ENCODE measurements around the gene RALGPS1. TPM values are rescaled to one million over a fixed set of nuclear protein-coding genes. Genes with fewer than 3 reads are reported as not detected.

Gene RALGPS1
- total RNA-seq, 5 donors from 2014 or later (not counting 1 experiment from before 2014, with no cell fraction given) = 7.3 to 13.9 (median 9.4) TPM

DNA sequence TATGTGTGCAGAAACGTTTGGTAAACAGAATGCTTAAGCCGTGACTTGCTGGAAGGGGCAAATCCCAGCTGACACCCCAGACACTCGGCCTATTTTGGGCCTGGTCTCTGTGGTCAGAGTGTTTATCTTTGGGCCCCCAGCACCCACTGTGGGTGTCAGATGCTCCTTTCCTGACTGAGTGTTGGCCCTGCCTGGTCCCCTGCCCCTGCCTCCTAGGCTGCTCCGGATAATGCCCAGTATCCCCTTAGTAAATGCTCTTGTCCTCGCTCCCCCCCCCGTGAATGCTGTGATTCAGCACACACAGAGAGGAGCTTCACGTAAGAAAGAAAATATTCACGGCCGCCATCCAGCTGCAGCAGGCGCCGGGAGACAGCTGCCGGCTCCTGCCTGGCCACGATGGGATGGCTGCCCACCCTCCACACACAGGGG lies 219.2 kb downstream of the RALGPS1 start:
- ChIA-PET POLR2A (no interaction called here), CTCF (no interaction called here)
- no peaks in the 10 kb centered on the region for H3K36me3 ChIP-seq (ENCODE audit: control insufficient read depth in 2 of 2, extremely low read depth in 1 of 2, insufficient read depth in 1 of 2, low read length in 1 of 2)
- H3K4me1 ChIP-seq (ENCODE audit: control insufficient read depth in 1 of 2, extremely low read depth in 1 of 2, insufficient read depth in 2 of 2, low read length in 2 of 2) = no peaks in the 10 kb centered on the region
- peaks cover 0 to 9% of the 10 kb centered on the region in 2 experiments for H3K27me3 ChIP-seq (replicated peaks in 1 of 2; ENCODE audit: control insufficient read depth in 2 of 2, extremely low read depth in 1 of 2, insufficient read depth in 2 of 2, low read length in 1 of 2)
- ATAC-seq (replicated peaks in 1 of 4) = no peak
- Mint-ChIP-seq H3K4me1 (no peaks in the 10 kb centered on the region), H3K27ac (no peak overlapping the region), H3K4me3 (no peak overlapping the region), H3K27me3 (peaks cover 0 to 6% of the 10 kb centered on the region in 2 donors), H3K36me3 (peaks cover 4% of the 10 kb centered on the region), H3K9me3 (no peaks in the 10 kb centered on the region)
- 71% methylated on average over 5 of the region's 13 CpGs for WGBS (ENCODE audit: insufficient coverage)
- DNase-seq = no peak
- H3K27ac ChIP-seq (ENCODE audit: low read length) = no peak overlapping the region
- no peaks in the 10 kb centered on the region for H3K9me3 ChIP-seq
- H3K4me3 ChIP-seq (ENCODE audit: control insufficient read depth in 1 of 2, extremely low read depth in 1 of 2, low read length in 1 of 2) = no peak overlapping the region

DNA sequence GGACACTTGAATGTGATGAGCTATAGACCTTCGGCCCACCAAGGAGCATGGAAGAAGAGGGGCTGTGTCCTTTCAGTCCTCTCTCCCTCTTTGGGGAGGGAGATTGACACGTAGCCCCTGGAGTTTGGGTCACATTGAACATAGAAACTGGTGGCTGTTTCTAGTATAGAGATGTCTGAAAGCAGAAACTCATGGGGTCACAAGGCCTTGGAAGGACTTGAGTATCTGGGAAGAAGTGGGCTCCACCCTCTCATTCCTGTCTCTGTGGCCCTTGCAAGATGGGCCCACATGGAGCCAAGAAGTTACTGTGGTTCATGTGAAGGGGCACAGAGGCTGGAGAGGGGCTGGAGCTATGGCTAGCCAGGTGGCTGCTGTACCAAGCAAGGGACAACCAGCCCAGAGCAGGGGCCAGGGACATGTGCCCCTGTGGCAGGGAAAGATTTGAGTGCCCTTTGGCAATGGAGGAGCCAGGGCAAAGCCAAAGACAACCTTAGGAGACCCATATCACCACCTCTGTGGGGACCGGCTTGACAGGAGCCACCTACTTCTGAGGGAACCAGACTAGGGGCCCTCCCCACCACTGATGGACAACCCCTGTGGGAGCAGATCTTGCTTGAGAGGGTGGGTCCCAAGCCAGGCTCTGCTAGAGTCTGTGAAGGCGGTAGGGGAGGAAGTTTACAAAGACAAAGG lies 220.6 kb downstream of the RALGPS1 start:
- H3K9me3 Mint-ChIP-seq = no peaks in the 10 kb centered on the region
- no peak for ATAC-seq (replicated peaks in 1 of 4)
- DNase-seq = peak in 1 of 35 experiments; percentile 17
- Histone ChIP-seq H3K4me1 (ENCODE audit: control insufficient read depth in 1 of 2, extremely low read depth in 1 of 2, insufficient read depth in 2 of 2, low read length in 2 of 2) (no peaks in the 10 kb centered on the region), H3K27me3 (replicated peaks in 1 of 2; ENCODE audit: control insufficient read depth in 2 of 2, extremely low read depth in 1 of 2, insufficient read depth in 2 of 2, low read length in 1 of 2) (peaks cover 0 to 9% of the 10 kb centered on the region in 2 experiments), H3K36me3 (ENCODE audit: control insufficient read depth in 2 of 2, extremely low read depth in 1 of 2, insufficient read depth in 1 of 2, low read length in 1 of 2) (no peaks in the 10 kb centered on the region), H3K4me3 (ENCODE audit: control insufficient read depth in 1 of 2, extremely low read depth in 1 of 2, low read length in 1 of 2) (no peak overlapping the region), H3K9me3 (no peaks in the 10 kb centered on the region), H3K27ac (ENCODE audit: low read length) (no peak overlapping the region)
- H3K4me3 Mint-ChIP-seq = no peak overlapping the region
- H3K27ac Mint-ChIP-seq = no peak overlapping the region
- peaks cover 4% of the 10 kb centered on the region for H3K36me3 Mint-ChIP-seq
- no peaks in the 10 kb centered on the region for H3K4me1 Mint-ChIP-seq
- H3K27me3 Mint-ChIP-seq = peaks cover 0 to 6% of the 10 kb centered on the region in 2 donors
- POLR2A ChIA-PET = no interaction called here
- CTCF ChIA-PET = interaction anchor here in 1 of 2 donors (0.5 kb wide), 1 partner anchor 11 kb away, joined by 5 read pairs; no protein-coding TSS in a partner anchor
- 63% methylated on average over 1 of the region's 4 CpGs for WGBS (ENCODE audit: insufficient coverage)

DNA sequence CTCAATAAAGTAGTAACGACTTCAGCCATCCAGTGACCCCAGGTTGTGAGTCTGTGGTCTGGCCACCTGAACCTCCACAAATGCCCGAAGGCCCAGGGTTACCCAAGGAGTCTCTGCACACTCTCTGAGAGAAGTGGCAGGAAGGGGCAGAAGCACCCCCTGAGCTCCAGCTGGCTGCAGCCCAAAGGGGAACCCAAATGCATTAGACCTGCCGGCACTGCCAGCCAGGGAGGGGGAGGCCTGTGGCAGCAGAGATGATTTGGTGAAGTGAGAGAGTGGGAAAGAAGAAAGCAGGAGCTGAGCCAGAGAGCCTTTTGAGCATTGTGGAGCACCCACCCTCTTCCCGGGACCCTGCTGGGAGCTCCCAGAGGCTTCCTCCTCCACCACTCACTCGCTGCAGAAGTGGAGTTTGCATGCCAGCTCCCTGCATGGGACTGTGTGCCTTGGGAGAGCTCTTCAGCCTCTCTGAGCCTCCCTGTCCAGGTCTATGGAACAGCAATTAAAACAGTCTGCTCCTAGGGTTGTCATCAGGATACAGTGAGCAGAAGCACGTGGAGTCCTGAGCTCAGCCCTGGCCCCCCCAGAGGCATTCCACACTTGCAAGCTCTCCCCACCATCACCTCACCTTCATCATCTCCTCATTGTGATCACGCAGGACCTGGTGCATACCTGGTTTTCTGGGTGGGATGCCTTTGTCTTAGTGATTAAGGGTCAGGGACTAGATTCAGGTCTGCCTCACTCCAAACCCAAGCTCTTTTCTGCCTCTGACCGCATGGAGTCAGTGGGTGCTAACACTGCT lies 221.7 kb downstream of the RALGPS1 start:
- peak in 1 of 35 experiments; percentile 12 for DNase-seq
- Mint-ChIP-seq H3K27ac (no peak overlapping the region), H3K27me3 (peaks cover 0 to 6% of the 10 kb centered on the region in 2 donors), H3K4me1 (no peaks in the 10 kb centered on the region), H3K4me3 (no peak overlapping the region), H3K36me3 (peaks cover 4% of the 10 kb centered on the region), H3K9me3 (no peaks in the 10 kb centered on the region)
- H3K9me3 ChIP-seq = no peaks in the 10 kb centered on the region
- CTCF ChIA-PET = no interaction called here
- H3K4me1 ChIP-seq (ENCODE audit: control insufficient read depth in 1 of 2, extremely low read depth in 1 of 2, insufficient read depth in 2 of 2, low read length in 2 of 2) = no peaks in the 10 kb centered on the region
- no peaks in the 10 kb centered on the region for H3K36me3 ChIP-seq (ENCODE audit: control insufficient read depth in 2 of 2, extremely low read depth in 1 of 2, insufficient read depth in 1 of 2, low read length in 1 of 2)
- H3K4me3 ChIP-seq (ENCODE audit: control insufficient read depth in 1 of 2, extremely low read depth in 1 of 2, low read length in 1 of 2) = no peak overlapping the region
- POLR2A ChIA-PET = no interaction called here
- H3K27me3 ChIP-seq (replicated peaks in 1 of 2; ENCODE audit: control insufficient read depth in 2 of 2, extremely low read depth in 1 of 2, insufficient read depth in 2 of 2, low read length in 1 of 2) = peaks cover 0 to 9% of the 10 kb centered on the region in 2 experiments
- WGBS (ENCODE audit: insufficient coverage) = 97% methylated on average over 5 of the region's 8 CpGs
- ATAC-seq (replicated peaks in 1 of 4) = no peak
- no peak overlapping the region for H3K27ac ChIP-seq (ENCODE audit: low read length)

DNA sequence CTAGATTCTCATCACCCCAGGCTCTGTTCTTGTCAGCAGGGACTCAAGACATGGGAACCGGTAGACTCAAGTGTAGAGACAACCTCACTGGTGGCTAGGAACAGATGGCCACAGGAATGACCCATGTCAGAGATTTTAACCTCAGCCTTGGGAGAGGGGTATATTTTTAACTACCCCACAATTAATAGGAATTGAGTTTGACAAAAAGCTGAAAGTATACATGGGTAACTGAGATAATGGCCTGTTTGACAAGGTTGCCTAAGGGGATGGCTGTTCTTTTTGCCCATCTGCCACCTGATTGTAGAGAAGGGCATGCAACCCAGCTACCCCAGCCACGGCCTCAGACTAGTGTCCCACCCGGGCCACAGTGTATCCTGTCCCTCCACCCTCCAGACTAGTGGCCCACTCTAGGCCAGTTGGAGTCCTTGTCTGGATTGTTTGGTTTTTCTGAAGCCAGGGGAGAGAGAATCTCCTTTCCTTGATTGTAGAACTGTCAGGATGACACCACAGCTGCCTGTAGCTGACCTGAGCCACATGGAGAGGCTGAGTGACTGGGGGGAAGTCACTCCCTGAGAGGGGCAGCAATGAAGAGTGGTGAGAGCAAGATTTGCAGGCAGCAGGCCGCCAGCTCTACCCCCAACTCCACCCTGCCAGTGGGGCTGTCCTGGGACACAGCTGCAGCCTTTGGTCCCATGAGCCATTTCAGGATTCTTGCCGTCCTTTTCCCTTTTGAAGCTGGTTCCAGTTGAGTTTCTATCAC lies 222.5 kb downstream of the RALGPS1 start:
- 68% methylated on average over 2 of the region's 5 CpGs for WGBS (ENCODE audit: insufficient coverage)
- H3K27me3 ChIP-seq (replicated peaks in 1 of 2; ENCODE audit: control insufficient read depth in 2 of 2, extremely low read depth in 1 of 2, insufficient read depth in 2 of 2, low read length in 1 of 2) = peaks cover 0 to 9% of the 10 kb centered on the region in 2 experiments
- H3K4me1 Mint-ChIP-seq = no peaks in the 10 kb centered on the region
- no peaks in the 10 kb centered on the region for H3K36me3 ChIP-seq (ENCODE audit: control insufficient read depth in 2 of 2, extremely low read depth in 1 of 2, insufficient read depth in 1 of 2, low read length in 1 of 2)
- no peak overlapping the region for H3K4me3 Mint-ChIP-seq
- ChIA-PET POLR2A (no interaction called here), CTCF (no interaction called here)
- no peak overlapping the region for H3K27ac ChIP-seq (ENCODE audit: low read length)
- DNase-seq (peak in 1 of 35 experiments; percentile 8), ATAC-seq (replicated peaks in 1 of 4) (no peak)
- H3K4me1 ChIP-seq (ENCODE audit: control insufficient read depth in 1 of 2, extremely low read depth in 1 of 2, insufficient read depth in 2 of 2, low read length in 2 of 2) = no peaks in the 10 kb centered on the region
- H3K27me3 Mint-ChIP-seq = peaks cover 0 to 6% of the 10 kb centered on the region in 2 donors
- no peak overlapping the region for H3K4me3 ChIP-seq (ENCODE audit: control insufficient read depth in 1 of 2, extremely low read depth in 1 of 2, low read length in 1 of 2)
- no peak overlapping the region for H3K27ac Mint-ChIP-seq
- H3K9me3 ChIP-seq = no peaks in the 10 kb centered on the region
- peaks cover 4% of the 10 kb centered on the region for H3K36me3 Mint-ChIP-seq
- H3K9me3 Mint-ChIP-seq = no peaks in the 10 kb centered on the region

DNA sequence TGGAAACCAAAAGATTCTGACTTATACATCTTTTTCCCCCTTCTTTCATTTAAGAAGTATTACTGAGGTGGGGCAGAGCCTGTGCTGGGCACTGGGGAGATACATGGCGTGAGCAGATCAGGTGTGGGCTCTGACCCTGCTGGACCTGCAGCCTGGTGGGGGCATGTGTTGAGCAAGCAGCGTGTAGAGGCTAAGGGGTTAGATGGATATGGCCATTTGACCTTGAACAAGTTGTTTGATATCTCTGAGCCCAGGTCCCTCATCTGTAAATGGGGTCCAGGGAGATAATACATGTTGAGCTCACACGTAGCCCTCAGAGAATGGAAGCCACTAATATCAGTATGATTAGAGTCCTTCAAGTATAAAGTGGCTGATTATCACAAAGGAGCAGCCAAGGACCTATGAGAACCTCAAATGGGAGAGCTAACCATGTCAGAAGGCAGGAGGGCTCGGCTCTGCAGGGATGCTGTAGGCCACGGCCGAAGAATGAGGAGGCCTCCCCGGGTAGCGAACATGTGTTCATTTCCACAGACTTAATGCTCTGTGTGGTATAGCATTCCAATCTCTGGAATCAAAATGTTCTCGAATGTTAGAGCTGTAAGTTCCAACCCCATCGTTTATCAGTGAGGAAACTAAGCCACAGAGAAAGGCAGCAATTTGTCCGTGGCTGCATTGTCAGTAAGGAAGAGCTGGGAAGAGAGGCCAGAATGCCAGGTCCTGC lies 223.2 kb downstream of the RALGPS1 start:
- ATAC-seq (replicated peaks in 1 of 4) = no peak
- H3K27ac ChIP-seq (ENCODE audit: low read length) = no peak overlapping the region
- POLR2A ChIA-PET = no interaction called here
- peak in 1 of 35 experiments; percentile 14 for DNase-seq
- H3K9me3 ChIP-seq = no peaks in the 10 kb centered on the region
- no peaks in the 10 kb centered on the region for H3K4me1 Mint-ChIP-seq
- H3K9me3 Mint-ChIP-seq = no peaks in the 10 kb centered on the region
- CTCF ChIA-PET = no interaction called here
- peaks cover 4% of the 10 kb centered on the region for H3K36me3 Mint-ChIP-seq
- no peak overlapping the region for H3K27ac Mint-ChIP-seq
- 95% methylated on average over 9 of the region's 11 CpGs for WGBS (ENCODE audit: insufficient coverage)
- H3K4me1 ChIP-seq (ENCODE audit: control insufficient read depth in 1 of 2, extremely low read depth in 1 of 2, insufficient read depth in 2 of 2, low read length in 2 of 2) = no peaks in the 10 kb centered on the region
- H3K27me3 ChIP-seq (replicated peaks in 1 of 2; ENCODE audit: control insufficient read depth in 2 of 2, extremely low read depth in 1 of 2, insufficient read depth in 2 of 2, low read length in 1 of 2) = peaks cover 0 to 9% of the 10 kb centered on the region in 2 experiments
- H3K4me3 Mint-ChIP-seq = no peak overlapping the region
- no peaks in the 10 kb centered on the region for H3K36me3 ChIP-seq (ENCODE audit: control insufficient read depth in 2 of 2, extremely low read depth in 1 of 2, insufficient read depth in 1 of 2, low read length in 1 of 2)
- no peak overlapping the region for H3K4me3 ChIP-seq (ENCODE audit: control insufficient read depth in 1 of 2, extremely low read depth in 1 of 2, low read length in 1 of 2)
- peaks cover 0 to 6% of the 10 kb centered on the region in 2 donors for H3K27me3 Mint-ChIP-seq

DNA sequence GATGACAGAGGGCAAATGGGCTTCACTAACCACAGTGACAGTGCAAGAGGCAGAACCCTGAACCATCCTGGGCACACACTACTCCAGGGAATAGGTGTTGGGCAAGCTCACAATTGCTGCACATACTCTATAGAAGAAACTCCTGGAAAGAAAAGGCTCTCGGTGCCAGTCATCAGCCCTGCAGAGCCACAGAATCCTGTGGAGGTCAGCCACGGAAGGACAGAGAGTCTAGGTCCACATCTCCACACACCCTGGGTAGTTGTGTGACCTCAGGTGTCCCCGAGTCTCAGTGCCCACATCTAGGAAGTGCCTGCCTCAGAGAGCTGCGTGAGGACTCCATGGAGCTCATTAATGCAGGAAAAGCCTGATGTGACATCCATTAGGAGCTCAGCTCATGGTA lies 223.9 kb downstream of the RALGPS1 start:
- Histone ChIP-seq H3K4me1 (ENCODE audit: control insufficient read depth in 1 of 2, extremely low read depth in 1 of 2, insufficient read depth in 2 of 2, low read length in 2 of 2) (no peaks in the 10 kb centered on the region), H3K9me3 (no peaks in the 10 kb centered on the region), H3K27ac (ENCODE audit: low read length) (no peak overlapping the region), H3K36me3 (ENCODE audit: control insufficient read depth in 2 of 2, extremely low read depth in 1 of 2, insufficient read depth in 1 of 2, low read length in 1 of 2) (no peaks in the 10 kb centered on the region), H3K4me3 (ENCODE audit: control insufficient read depth in 1 of 2, extremely low read depth in 1 of 2, low read length in 1 of 2) (no peak overlapping the region), H3K27me3 (replicated peaks in 1 of 2; ENCODE audit: control insufficient read depth in 2 of 2, extremely low read depth in 1 of 2, insufficient read depth in 2 of 2, low read length in 1 of 2) (peaks cover 0 to 7% of the 10 kb centered on the region in 2 experiments)
- Mint-ChIP-seq H3K27ac (no peak overlapping the region), H3K4me3 (no peak overlapping the region), H3K4me1 (no peaks in the 10 kb centered on the region), H3K27me3 (peaks cover 0 to 6% of the 10 kb centered on the region in 2 donors), H3K36me3 (peaks cover 4% of the 10 kb centered on the region), H3K9me3 (no peaks in the 10 kb centered on the region)
- 73% methylated on average over 2 of the region's 4 CpGs for WGBS (ENCODE audit: insufficient coverage)
- CTCF ChIA-PET = no interaction called here
- POLR2A ChIA-PET = no interaction called here
- DNase-seq (peak in 1 of 35 experiments; percentile 4), ATAC-seq (replicated peaks in 1 of 4) (no peak)
